ENCODE data around the gene WWOX.

WWOX gene

GRCh38 chr16:78789561-78789960 is 690.1 kb downstream of the WWOX start:
- DNase-seq: no peak

- no peak for DNase-seq
Measured at GRCh38 chr16:78791011-78791410, 691.6 kb downstream of the WWOX start.

DNA sequence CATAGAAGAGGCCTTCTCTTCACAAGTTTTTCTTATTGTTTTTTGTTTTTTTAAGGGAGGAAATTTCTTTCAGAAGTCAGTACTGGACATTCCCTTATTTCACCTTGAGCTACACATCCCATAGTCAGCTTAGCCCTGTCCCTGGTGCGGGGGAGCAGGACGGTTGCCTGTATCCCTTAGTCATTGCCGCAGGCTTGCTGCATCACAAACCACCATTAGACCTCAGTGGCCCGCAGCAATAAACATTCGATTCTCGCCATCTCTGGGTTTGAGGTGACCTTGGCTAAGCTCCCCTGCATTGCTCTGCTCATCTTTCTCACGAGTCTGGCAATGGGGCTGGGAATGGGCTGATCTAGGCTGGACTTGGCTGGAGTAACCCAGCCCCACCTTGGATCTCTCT is 692.5 kb downstream of the WWOX start:
- DNase-seq: no peak

DNA sequence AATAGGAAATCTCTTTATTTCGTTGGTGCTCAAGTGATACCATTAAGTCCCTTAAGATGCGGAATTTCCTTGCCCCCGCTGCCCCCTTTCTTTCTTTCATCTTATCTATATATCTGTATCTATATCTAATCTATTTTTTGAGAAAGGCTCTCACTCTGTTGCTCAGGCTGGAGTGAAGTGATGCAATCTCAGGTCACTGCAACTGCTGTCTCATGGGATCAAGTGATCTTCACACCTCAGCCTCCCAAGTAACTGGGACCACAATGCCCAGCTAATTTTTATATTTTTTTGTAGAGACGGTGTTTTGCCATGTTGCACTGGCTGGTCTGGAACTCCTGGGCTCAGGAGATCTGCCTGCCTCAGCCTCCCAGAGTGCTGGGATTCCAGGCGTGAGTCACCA is 693.5 kb downstream of the WWOX start:
- no peak for DNase-seq

DNA sequence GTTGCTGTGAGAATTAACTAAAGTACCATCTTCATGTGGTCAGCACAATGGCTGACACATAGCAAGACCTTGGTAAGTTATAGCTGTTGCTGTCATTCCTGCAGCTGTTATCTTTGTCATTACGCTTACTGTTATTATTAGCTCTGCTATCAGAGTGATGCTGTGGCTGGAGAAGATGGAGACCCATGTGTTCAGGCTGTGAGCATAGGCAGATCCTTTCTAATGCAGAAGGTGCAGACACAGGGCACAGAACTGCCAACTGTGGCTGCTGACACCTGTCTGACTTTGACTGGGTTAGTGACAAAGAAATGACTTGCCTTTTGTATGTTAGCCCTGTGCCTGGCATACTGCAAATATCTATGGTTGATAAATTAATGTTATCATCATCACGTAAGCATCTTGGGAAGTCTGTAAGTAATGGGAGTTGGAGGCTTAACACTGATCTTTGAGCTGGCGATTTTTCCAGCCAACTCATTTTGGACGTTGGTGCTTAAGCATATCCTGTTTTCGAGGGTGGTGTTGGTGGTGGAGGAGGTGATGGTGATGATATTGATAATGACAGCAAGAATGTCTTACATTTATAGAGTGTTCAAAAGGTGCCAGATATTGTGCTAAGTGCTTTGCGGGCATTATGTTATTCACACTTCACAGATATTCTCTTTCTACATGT is 695.3 kb downstream of the WWOX start:
- no peak for DNase-seq

DNA sequence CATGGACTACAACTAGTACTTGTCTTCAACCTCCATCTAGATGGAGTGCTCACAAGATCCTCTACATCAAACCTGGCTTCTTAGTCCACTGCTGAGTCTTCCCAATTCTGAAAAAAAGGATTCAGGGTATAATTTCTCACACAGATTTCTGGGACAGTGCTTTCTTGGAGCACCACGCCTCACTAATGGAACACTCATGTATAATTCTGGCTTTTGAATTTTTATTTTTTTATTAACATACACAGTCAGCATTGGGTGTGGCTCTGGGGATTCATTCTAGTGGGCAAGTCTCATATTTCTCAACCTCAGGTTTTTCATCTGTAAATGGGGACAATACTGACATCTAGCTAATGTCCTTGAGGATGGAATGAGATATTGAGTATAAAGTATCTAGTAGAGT is 696.0 kb downstream of the WWOX start:
- no peak for DNase-seq

- no peak for DNase-seq
Measured at GRCh38 chr16:78796221-78796866, 696.9 kb downstream of the WWOX start.

GRCh38 chr16:78799429-78799828 is 700.0 kb downstream of the WWOX start:
- DNase-seq: no peak

- no peak for DNase-seq
Measured at GRCh38 chr16:78800523-78800922, 701.1 kb downstream of the WWOX start.

- no peak for DNase-seq
Measured at GRCh38 chr16:78804058-78804735, 704.7 kb downstream of the WWOX start.

DNA sequence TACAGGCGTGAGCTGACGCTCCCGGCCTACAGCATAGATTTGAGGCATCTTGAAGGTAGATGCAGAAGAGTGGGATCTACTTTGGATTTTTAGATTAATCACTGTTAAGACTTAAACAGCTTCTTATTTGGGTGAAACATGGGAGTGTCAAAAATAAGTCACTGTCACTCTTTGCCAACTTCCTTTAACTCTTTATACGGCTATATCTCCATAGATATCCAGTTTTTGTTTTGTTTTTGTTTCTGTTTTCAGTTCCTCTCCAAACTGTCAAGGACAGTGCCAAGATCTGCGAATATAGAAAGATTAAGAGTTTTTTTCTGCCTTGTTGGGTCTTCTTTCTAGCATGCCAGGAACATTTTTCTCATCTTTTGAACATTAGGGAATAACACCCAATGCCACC is 706.1 kb downstream of the WWOX start:
- DNase-seq: no peak

DNA sequence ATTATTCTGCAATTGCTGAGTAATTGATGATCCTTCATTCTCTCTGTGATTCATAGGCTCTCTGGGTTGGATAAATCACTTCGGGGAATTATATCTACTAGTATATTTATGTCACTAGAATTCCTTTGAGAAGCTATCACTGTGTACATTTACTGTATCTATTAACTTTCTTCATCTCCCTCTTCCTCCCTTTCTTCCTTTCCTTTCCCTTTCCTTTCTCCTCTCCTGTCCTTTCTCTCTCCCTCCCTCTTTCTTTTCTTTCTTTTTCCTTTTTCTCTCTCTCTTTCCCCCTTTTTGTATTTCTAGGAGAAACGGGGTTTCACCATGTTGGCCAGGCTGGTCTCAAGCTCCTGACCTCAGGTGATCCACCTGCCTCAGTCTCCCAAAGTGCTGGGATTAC is 711.8 kb downstream of the WWOX start:
- DNase-seq: no peak

- DNase-seq: no peak
Measured at GRCh38 chr16:78812582-78812981, 713.1 kb downstream of the WWOX start.

DNA sequence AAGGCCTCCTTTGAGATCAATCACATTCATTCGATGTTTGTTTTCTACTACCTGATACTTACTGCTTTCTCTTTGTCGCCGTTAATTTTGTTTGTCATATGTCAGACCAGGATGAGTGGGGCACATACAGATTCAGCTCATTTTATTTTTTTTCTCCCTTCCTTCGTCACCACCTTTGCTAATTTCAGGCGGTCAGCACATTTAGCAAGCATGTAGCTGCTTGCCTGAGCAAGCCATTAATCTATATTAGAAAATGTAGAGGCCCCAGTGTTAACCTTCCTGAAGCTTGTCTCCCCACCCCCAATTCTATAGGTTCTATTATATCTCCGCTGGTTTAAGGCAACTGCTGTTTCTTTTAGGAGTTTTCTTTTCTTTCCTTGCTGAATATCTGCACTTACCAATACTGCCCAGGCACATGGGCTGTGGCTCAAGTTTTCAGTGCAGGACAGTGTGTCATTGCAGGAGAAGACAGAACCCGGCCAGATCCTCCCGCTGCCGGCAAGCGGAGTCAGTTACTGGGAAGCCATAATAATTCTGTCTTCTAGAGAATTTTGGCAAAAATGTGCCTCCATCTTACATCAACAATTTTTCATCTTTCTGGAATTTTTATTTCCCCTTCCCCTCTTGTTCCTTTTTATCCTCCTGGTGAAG is 714.3 kb downstream of the WWOX start:
- no peak for DNase-seq

DNA sequence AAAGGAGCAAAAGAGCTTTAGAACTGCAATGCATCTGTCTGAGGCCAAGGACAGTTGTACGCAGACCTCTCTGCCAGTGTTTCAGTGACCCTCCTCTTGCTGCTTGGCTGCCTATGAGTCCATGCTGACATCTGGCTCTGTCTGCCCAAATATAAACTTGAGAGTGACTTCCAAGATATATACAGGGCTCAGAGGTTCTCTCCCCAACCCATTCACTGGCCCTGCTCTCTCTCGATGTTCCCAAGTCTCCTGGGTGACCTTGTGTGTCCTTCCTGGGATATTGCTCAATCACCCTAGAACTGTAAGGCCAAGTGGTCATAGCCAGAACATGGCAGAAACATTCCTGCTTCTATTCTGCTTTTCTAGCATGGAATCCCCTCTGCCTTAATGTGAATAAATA is 716.3 kb downstream of the WWOX start:
- DNase-seq: no peak

GRCh38 chr16:78816499-78817195 is 717.2 kb downstream of the WWOX start:
- DNase-seq: no peak

- no peak for DNase-seq
Measured at GRCh38 chr16:78817200-78817739, 717.8 kb downstream of the WWOX start.

DNA sequence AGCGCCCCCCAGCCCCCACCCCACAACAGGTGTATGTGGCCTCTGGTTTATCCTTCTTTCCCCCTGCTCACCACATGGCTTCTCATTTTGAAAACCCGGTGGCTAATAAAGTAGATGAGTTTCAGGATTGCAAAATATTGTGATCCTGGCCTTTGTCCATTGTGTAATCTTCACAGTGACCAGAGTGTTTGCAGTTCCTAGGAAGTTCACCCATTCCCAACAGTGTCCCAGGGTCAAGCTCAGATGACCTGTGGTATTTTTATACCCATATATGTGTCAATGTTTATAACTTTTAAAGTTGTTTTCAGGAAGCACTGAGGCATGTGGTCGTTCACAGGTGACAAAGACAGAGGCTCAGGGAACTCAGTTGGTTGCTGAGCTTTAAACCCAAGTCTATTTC is 721.9 kb downstream of the WWOX start:
- DNase-seq: no peak

GRCh38 chr16:78822509-78822908 is 723.1 kb downstream of the WWOX start:
- no peak for DNase-seq

DNA sequence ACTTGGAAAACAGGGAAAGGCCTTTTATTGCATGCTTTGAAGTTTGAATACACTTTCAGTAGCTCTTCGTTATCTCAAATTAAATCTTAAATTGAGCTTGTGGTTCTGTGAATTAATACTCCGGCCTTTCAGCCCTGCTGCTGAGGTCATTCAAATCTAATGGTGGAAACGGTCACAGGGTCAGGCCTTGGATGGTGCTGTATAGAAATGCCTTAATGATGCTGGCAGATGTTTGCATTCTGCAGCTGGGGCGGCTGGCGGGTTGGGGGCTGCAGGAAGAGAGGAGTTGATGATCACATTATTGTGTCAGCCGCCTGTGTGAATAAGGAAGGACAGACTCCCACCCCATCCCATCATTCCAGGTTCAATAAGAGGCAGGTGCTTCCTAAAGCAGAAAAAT is 723.6 kb downstream of the WWOX start:
- DNase-seq: no peak

DNA sequence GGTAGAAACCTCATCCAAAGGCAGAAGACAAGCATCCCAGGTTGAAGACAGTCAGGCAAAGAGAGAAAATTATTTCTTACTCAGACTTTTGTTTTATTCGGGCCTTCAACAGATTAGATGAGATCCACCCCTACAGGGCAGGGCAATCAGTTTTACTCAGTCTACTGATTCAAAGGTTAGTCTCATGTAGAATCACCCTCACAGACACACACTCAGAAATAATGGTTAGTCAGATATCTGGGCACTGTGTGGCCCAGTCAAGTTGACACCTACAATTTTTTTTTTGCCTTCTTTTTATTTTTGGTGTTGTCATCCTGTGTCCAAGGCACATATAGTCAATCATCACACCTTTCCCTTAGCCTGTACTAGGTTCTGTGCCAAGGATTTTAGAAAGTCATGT is 729.8 kb downstream of the WWOX start:
- DNase-seq: no peak

DNA sequence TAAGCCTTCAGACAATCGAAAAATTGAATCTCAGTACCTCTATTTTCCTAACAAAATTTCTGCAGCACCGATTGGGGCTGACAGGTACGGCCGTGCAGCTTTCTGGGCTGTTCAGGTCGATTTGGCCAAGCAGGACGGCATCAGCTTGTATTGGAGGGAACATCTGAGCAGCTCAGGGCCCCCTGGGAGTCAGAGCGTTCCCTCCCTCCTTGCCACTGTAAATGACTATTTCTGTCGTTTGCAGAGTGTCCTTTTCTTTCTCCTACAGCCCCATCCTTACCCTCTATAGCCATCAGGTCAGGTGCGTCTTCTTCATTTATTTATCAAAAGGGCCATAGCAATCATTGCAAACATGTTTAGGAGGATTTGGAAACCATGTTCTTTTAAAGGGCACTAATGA is 731.1 kb downstream of the WWOX start:
- no peak for DNase-seq

- DNase-seq: no peak
Measured at GRCh38 chr16:78832100-78832499, 732.6 kb downstream of the WWOX start.
